Erythroblast (primary cell): Measurements from ENCODE around the gene VPS52.

Experiments used
- GATA1 ChIP-seq: IDR thresholded peaks from 2 replicates; pipeline ENCODE4 v1.6.1; 2011; ENCODE audit warnings: low read depth, mild to moderate bottlenecking, control low read depth, low read length, moderate library complexity
- POLR2A ChIP-seq: IDR thresholded peaks from 2 replicates; pipeline ENCODE4 v1.6.1; 2011; ENCODE audit warnings: mild to moderate bottlenecking, low read length

- TF ChIP-seq POLR2A = no peak
- no peak for TF ChIP-seq GATA1
Measured at GRCh38 chr6:33280539-33280938, 8.9 kb upstream of the VPS52 start.
